GM12878 (cell line): ENCODE measurements around the gene AWAT1. TPM values are rescaled to one million over a fixed set of nuclear protein-coding genes. Genes with fewer than 3 reads are reported as not detected.

Source experiments
- CEBPZ ChIP-seq: fragments of 150-350 bp; IDR thresholded peaks from 2 replicates; pipeline ENCODE4 v1.6.1; 2016; ENCODE audit warnings: low read depth, low read length
- E2F8 ChIP-seq: fragments of 450-650 bp; IDR thresholded peaks from 2 replicates; pipeline ENCODE4 v1.6.1; 2018; ENCODE audit warnings: mild to moderate bottlenecking, low read depth, moderate library complexity; ENCODE audit not compliant: partially characterized antibody
- GATAD2B ChIP-seq: fragments of 450-650 bp; conservative IDR thresholded peaks from 2 replicates; pipeline ENCODE4 v1.6.1; 2017; ENCODE audit warnings: low read depth, mild to moderate bottlenecking, moderate library complexity
- HCFC1 ChIP-seq: fragments of 150-350 bp; IDR thresholded peaks from 2 replicates; pipeline ENCODE4 v1.6.1; 2014; ENCODE audit warnings: low read length
- JUND ChIP-seq: IDR thresholded peaks from 2 replicates; pipeline ENCODE4 v1.6.1; 2012; ENCODE audit warnings: low read depth, mild to moderate bottlenecking, low read length, improper control_type of control experiment, moderate library complexity
- KAT2A ChIP-seq: conservative IDR thresholded peaks from 2 replicates; pipeline ENCODE4 v1.6.1; 2011; ENCODE audit warnings: low read depth, low read length; ENCODE audit not compliant: control insufficient read depth
- MTA3 ChIP-seq: IDR thresholded peaks from 2 replicates; pipeline ENCODE4 v1.6.1; 2012; ENCODE audit warnings: low read length, inconsistent platforms, borderline replicate concordance
- RAD21 ChIP-seq: IDR thresholded peaks from 2 replicates; pipeline ENCODE4 v1.6.1; 2011; ENCODE audit warnings: mild to moderate bottlenecking, low read depth, low read length, moderate library complexity; ENCODE audit not compliant: insufficient read depth
- RAD51 ChIP-seq: fragments of 450-650 bp; IDR thresholded peaks from 2 replicates; pipeline ENCODE4 v1.6.1; 2016; ENCODE audit warnings: moderate library complexity, mild to moderate bottlenecking, inconsistent platforms
- RFX5 ChIP-seq: IDR thresholded peaks from 2 replicates; pipeline ENCODE4 v1.6.1; 2011; ENCODE audit warnings: low read depth, low read length, improper control_type of control experiment
- SMAD1 ChIP-seq: fragments of 450-650 bp; IDR thresholded peaks from 2 replicates; pipeline ENCODE4 v1.6.1; 2018; ENCODE audit warnings: mild to moderate bottlenecking, low read depth; ENCODE audit not compliant: partially characterized antibody
- SMC3 ChIP-seq: IDR thresholded peaks from 2 replicates; pipeline ENCODE4 v1.6.1; 2011; ENCODE audit warnings: low read length, improper control_type of control experiment, borderline replicate concordance
- SRF ChIP-seq, 2 experiments: IDR thresholded peaks; 2 replicates each; pipeline ENCODE4 v1.6.1; 2011; ENCODE audit warnings: low read depth in 2 of 2, low read length in 2 of 2, mild to moderate bottlenecking in 1 of 2, moderate library complexity in 1 of 2
- TARDBP ChIP-seq: IDR thresholded peaks from 2 replicates; pipeline ENCODE4 v1.6.1; 2016; ENCODE audit warnings: borderline replicate concordance
- TCF7 ChIP-seq: IDR thresholded peaks from 2 replicates; pipeline ENCODE4 v1.6.1; 2014; ENCODE audit warnings: antibody characterized with exemption, borderline replicate concordance
- ZNF384 ChIP-seq: IDR thresholded peaks from 2 replicates; pipeline ENCODE4 v1.6.1; 2012; ENCODE audit warnings: low read depth, mild to moderate bottlenecking, low read length, improper control_type of control experiment, borderline replicate concordance
- ZNF622 ChIP-seq: fragments of 450-650 bp; IDR thresholded peaks from 2 replicates; pipeline ENCODE4 v1.6.1; 2017; ENCODE audit warnings: mild to moderate bottlenecking, inconsistent platforms
- ZZZ3 ChIP-seq: IDR thresholded peaks from 2 replicates; pipeline ENCODE4 v1.6.1; 2011; ENCODE audit warnings: low read depth; ENCODE audit not compliant: control insufficient read depth, insufficient read length
- polyA plus RNA-seq, 11 experiments: library from polyadenylated mRNA; depleted of rRNA in 4 of 11; unstranded in 6 of 11; stranded (reverse) in 5 of 11; fragments of >200 nt; fragmentation: Nextera tagmentation in 4 of 11; fragmentation: Illumina TruSeq in 1 of 11; extraction: Ambion mirVana in 4 of 11; extraction: Trizol in 1 of 11; gene quantifications; 1 replicate in 1 of 11; 2 replicates in 10 of 11; pipeline versions ENCODE4 v1.2.1 to v1.2.3, GENCODE V29; 2011 to 2016; ENCODE audit warnings: inconsistent platforms in 2 of 11, missing spikeins in 2 of 11, low read depth in 1 of 11
- total RNA-seq, 4 experiments: library from RNA; depleted of rRNA in 3 of 4; stranded (reverse); fragments of >200 nt in 3 of 4; fragmentation: Illumina TruSeq in 1 of 4; extraction: Trizol in 1 of 4; gene quantifications; 2 replicates each; pipeline versions ENCODE4 v1.2.1 to v1.2.3, GENCODE V29; 2013 to 2021
- TF ChIP-seq, protein P1 (sequence below): fragments of 450-650 bp; IDR thresholded peaks from 2 replicates; pipeline ENCODE4 v1.6.1; 2017; ENCODE audit warnings: antibody characterized with exemption, mild to moderate bottlenecking, moderate library complexity
- TF ChIP-seq, protein P2 (sequence below): fragments of 450-650 bp; IDR thresholded peaks from 2 replicates; pipeline ENCODE4 v1.6.1; 2017; ENCODE audit warnings: mild to moderate bottlenecking

AWAT1 gene
- total and polyA plus RNA-seq, 10 of the 15 experiments (the other 5 are each of a cell fraction or from before 2014, with no cell fraction given), result not detected

- TF ChIP-seq KAT2A (no peak), MTA3 (no peak), JUND (no peak), RAD51 (no peak), TARDBP (no peak), TCF7 (no peak), SRF (IDR thresholded peaks at IDR 0.05; ENCODE audit: low read depth in 2 of 2, low read length in 2 of 2) (no peak), ZNF622 (no peak), ZNF384 (0 out of 2 replicates have a peak, but pooled peaks have one; percentile 40), SMC3 (peak; percentile 61; the same call in 1 of the 2 replicates), RAD21 (peak; percentile 60), GATAD2B (no peak), CEBPZ (no peak), E2F8 (no peak), HCFC1 (no peak), RFX5 (no peak), SMAD1 (no peak), ZZZ3 (no peak)
- TF ChIP-seq, protein P1, sequence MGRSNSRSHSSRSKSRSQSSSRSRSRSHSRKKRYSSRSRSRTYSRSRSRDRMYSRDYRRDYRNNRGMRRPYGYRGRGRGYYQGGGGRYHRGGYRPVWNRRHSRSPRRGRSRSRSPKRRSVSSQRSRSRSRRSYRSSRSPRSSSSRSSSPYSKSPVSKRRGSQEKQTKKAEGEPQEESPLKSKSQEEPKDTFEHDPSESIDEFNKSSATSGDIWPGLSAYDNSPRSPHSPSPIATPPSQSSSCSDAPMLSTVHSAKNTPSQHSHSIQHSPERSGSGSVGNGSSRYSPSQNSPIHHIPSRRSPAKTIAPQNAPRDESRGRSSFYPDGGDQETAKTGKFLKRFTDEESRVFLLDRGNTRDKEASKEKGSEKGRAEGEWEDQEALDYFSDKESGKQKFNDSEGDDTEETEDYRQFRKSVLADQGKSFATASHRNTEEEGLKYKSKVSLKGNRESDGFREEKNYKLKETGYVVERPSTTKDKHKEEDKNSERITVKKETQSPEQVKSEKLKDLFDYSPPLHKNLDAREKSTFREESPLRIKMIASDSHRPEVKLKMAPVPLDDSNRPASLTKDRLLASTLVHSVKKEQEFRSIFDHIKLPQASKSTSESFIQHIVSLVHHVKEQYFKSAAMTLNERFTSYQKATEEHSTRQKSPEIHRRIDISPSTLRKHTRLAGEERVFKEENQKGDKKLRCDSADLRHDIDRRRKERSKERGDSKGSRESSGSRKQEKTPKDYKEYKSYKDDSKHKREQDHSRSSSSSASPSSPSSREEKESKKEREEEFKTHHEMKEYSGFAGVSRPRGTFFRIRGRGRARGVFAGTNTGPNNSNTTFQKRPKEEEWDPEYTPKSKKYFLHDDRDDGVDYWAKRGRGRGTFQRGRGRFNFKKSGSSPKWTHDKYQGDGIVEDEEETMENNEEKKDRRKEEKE, result no peak
- TF ChIP-seq, protein P2, sequence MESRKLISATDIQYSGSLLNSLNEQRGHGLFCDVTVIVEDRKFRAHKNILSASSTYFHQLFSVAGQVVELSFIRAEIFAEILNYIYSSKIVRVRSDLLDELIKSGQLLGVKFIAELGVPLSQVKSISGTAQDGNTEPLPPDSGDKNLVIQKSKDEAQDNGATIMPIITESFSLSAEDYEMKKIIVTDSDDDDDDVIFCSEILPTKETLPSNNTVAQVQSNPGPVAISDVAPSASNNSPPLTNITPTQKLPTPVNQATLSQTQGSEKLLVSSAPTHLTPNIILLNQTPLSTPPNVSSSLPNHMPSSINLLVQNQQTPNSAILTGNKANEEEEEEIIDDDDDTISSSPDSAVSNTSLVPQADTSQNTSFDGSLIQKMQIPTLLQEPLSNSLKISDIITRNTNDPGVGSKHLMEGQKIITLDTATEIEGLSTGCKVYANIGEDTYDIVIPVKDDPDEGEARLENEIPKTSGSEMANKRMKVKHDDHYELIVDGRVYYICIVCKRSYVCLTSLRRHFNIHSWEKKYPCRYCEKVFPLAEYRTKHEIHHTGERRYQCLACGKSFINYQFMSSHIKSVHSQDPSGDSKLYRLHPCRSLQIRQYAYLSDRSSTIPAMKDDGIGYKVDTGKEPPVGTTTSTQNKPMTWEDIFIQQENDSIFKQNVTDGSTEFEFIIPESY, result no peak
Observed at GRCh38 chrX:70196961-70197720, 37.3 kb upstream of the AWAT1 start (continued).
